Rectal smooth muscle tissue (tissue), 1 donor: ENCODE measurements around the gene LCE6A.

Experiments used
- H3K27ac ChIP-seq: one replicate; pipeline ENCODE4 v1.7.0; 2013; ENCODE audit warnings: low read depth, low read length, inconsistent platforms
- H3K27me3 ChIP-seq: one replicate; pipeline ENCODE4 v1.7.0; 2013; ENCODE audit warnings: low read length; ENCODE audit not compliant: control insufficient read depth, insufficient read depth
- H3K36me3 ChIP-seq: one replicate; pipeline ENCODE4 v1.7.0; 2013; ENCODE audit warnings: low read length; ENCODE audit not compliant: control insufficient read depth, insufficient read depth
- H3K4me1 ChIP-seq: one replicate; pipeline ENCODE4 v1.7.0; 2013; ENCODE audit warnings: low read length; ENCODE audit not compliant: control insufficient read depth, insufficient read depth
- H3K4me3 ChIP-seq: one replicate; pipeline ENCODE4 v1.7.0; 2013; ENCODE audit warnings: low read length
- H3K9ac ChIP-seq: one replicate; pipeline ENCODE4 v1.7.0; 2013; ENCODE audit warnings: low read length

LCE6A gene

DNA sequence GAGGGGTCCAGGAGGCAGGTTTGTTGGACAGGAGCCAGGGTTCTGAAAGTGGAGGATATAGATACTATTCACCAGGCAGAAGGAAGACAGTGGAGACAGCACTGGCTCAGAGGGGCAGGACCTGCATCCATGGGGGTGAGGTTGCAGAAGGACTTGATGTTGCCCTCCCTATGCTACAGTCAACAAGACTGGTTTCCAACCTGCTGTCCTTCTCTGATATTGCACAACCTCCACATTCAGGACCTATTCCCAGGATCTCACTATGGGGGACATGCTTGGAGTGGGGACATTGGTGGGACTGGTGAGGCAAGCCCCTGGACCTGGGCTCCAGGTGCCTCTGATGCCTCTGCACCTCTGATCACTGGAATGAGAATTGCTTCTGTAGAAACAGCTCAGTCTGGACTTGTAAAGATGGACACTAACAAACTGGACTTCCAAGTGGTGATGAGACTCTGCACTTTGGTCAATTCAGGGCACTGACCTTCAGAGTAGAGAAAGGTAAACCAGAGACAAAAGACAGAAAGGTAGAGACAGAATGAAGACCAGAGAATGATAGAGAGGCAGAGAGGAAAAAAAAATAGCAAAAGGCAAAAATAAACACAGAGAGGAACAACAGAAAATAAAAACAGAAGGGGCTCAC, 37.0 kb downstream of the LCE6A start:
- Histone ChIP-seq H3K9ac (no peak overlapping the region), H3K27me3 (no peaks in the 10 kb centered on the region), H3K4me3 (no peak overlapping the region), H3K4me1 (no peaks in the 10 kb centered on the region), H3K36me3 (no peaks in the 10 kb centered on the region), H3K27ac (no peak overlapping the region)

DNA sequence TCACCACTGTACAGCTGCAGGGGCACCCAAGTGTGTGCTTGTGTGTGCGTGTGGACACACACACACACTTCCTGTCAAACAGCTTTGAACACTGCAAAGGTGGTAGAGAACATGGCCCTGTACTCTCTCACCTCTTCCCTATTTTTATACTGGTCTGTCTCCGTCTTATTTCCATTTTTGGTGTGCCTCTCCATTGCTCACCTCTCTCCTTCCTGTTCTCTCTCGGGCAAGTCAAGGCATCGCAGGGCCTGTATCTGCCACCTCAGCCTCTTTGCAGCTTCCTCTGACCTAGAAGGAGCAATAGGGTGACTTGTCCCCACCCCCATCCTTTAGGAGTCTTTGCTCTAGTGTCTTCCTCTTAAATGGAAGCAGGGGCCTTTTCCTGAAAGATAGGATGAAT, 37.7 kb downstream of the LCE6A start:
- Histone ChIP-seq H3K4me1 (no peaks in the 10 kb centered on the region), H3K36me3 (no peaks in the 10 kb centered on the region), H3K27me3 (no peaks in the 10 kb centered on the region), H3K4me3 (no peak overlapping the region), H3K9ac (no peak overlapping the region), H3K27ac (no peak overlapping the region)

DNA sequence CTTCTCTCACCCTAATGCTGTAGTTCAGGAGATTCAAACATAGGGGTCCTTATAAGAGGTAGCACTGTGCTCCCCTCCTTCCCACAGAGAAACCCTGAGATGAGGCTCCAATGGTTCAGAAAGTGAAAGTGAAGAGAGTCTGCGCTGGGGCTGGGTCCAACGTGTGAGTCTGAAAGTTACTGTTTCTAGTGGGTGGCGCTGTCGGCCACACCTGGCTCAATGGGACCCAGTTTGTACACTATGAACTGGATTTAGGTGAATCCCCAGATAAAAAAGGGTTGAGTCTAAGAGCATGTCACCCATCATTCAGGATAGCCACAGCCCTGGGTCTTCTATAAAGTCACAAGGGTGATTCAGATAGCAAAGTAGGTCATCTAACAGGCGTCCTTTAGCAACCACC, 38.3 kb downstream of the LCE6A start:
- no peak overlapping the region for H3K4me3 ChIP-seq
- H3K36me3 ChIP-seq = no peaks in the 10 kb centered on the region
- H3K4me1 ChIP-seq = peaks cover under 1% of the 10 kb centered on the region
- no peak overlapping the region for H3K9ac ChIP-seq
- H3K27me3 ChIP-seq = no peaks in the 10 kb centered on the region
- H3K27ac ChIP-seq = no peak overlapping the region

DNA sequence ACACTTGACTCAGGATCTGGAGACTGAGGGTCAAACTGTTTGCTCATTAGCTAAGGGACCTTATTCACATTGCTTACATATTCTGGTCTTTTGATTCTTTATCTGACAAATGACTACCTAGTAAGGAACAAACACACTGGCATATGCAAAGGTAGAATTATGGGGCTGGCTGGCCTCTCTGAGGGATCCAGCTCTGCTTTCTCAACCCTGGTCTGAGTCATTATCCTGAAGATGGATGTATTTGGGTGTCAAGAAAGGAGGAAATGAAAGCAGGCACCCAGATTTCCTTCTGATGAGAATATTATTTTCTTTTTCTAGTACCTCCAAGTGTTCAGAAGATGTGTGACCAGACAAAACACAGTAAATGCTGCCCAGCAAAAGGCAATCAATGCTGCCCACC, 41.4 kb downstream of the LCE6A start:
- Histone ChIP-seq H3K27me3 (no peaks in the 10 kb centered on the region), H3K9ac (no peak overlapping the region), H3K4me1 (peaks cover 3% of the 10 kb centered on the region), H3K4me3 (no peak overlapping the region), H3K36me3 (no peaks in the 10 kb centered on the region), H3K27ac (no peak overlapping the region)

DNA sequence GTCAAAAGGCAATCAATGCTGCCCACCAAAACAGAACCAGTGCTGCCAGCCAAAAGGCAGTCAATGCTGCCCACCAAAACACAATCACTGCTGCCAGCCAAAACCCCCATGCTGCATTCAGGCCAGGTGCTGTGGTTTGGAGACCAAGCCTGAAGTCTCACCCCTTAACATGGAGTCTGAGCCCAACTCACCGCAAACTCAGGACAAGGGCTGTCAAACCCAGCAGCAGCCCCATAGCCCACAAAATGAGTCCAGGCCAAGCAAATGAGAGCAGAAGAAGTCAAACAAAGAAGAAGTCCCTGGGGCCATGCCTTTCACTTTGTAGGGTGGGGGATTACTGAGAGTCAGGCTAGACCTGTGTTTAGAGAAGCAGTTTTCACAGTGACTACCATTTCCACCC, 41.9 kb downstream of the LCE6A start:
- H3K4me1 ChIP-seq = peaks cover 3% of the 10 kb centered on the region
- H3K4me3 ChIP-seq = no peak overlapping the region
- no peak overlapping the region for H3K27ac ChIP-seq
- no peaks in the 10 kb centered on the region for H3K27me3 ChIP-seq
- no peaks in the 10 kb centered on the region for H3K36me3 ChIP-seq
- H3K9ac ChIP-seq = no peak overlapping the region

DNA sequence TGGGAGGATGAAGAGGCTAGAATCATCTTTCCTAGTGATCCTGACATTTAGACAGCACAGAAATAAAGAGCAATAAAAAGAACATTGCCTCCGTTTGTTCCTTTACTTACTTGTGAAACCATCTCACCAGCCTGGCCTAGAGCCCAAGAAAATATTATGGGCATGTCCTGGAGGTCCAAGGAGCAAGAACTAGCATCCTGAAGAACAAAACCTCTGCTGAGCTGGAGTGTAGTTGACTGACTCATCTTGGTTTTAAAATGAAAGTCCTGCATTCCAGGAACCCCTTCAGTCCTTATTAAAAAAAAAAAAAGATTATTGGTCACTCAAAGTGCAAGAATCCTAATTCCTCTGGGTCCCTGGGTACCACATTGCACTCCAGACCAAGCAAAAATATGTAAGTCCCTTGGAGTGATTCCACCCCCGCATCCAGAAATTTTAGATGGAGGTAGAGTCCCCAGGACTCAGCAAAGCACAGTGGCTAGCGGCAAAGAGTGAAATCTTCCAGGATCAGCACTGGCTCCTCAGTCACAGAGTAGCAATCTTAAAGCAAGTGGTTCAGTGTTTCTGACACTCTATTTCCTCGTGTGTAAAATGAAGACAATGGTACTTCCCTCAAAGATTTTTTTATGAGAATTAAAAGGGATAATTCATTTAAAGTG, 42.4 kb downstream of the LCE6A start:
- Histone ChIP-seq H3K9ac (no peak overlapping the region), H3K4me3 (no peak overlapping the region), H3K27ac (no peak overlapping the region), H3K4me1 (peaks cover 3% of the 10 kb centered on the region), H3K27me3 (no peaks in the 10 kb centered on the region), H3K36me3 (no peaks in the 10 kb centered on the region)

DNA sequence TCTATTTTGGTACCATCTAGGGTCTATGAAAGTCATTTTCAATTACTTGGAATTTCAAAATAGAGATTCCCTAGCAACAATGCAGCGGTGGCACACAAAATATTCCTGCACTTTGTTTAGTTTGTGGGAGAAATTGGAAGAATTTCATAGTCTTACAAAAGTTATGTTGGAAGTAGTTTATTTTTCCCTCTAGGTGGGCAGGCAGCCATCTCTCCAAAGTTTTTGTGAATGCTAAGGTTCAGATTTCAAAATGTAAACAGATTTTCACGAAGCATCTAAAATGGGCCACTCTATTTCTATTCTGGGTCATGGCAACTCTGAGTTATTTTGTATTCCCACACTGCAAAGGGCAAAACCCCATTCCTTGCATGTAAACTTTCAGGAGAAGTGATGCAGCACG, 43.4 kb downstream of the LCE6A start:
- Histone ChIP-seq H3K4me3 (no peak overlapping the region), H3K36me3 (no peaks in the 10 kb centered on the region), H3K9ac (no peak overlapping the region), H3K27ac (no peak overlapping the region), H3K27me3 (no peaks in the 10 kb centered on the region), H3K4me1 (peaks cover 3% of the 10 kb centered on the region)

DNA sequence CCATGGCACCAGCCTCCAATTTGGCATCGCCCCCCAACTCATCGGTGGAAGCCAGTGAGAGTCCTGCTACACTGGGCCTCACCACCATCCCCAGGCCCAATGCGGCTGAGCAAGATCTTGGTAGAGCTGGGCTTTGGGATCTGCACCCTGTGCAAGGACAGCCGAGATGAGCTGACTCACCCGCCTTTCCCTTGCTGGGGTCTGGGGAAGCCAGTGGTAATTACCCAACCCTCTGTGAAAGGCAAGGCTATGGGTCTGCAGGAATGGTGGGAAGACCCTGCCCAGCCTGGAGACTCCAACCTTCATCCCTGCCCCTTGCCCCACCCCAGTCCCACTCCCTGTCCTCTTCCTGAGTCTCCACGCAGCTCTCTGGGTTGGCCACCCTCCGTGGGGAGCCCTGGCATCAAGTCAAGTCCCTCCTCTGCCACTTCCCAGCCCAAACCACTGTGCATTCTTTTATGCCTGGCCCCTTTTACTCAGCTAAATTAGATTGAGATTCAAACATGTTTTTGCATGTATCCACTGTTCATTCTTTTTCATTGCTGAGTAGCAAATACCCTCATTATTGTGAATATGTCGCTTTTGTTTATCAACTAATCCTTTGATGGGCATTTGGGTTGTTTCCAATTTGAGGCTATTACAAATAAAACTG, 44.2 kb downstream of the LCE6A start:
- Histone ChIP-seq H3K4me1 (peaks cover 3% of the 10 kb centered on the region), H3K27ac (no peak overlapping the region), H3K36me3 (no peaks in the 10 kb centered on the region), H3K9ac (no peak overlapping the region), H3K4me3 (no peak overlapping the region), H3K27me3 (no peaks in the 10 kb centered on the region)

DNA sequence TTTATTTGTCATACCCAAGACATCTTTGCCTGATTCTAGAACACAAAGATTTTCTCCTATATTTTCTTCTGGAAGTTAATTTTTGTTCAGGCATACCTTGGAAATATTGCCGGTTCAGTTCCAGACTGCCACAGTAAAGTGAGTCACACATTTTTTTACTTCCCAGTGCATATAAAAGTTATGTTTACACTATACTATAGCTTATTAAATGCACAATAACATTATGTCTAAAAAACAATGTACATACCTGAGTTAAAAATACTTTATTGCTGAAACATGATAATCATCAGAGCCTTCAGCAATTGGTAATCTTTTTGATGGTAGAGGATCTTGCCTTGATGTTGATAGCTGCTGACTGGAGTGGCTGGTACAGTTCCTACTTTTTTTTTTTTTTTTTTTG, 45.5 kb downstream of the LCE6A start:
- Histone ChIP-seq H3K27me3 (no peaks in the 10 kb centered on the region), H3K27ac (no peak overlapping the region), H3K4me3 (no peak overlapping the region), H3K9ac (no peak overlapping the region), H3K36me3 (no peaks in the 10 kb centered on the region), H3K4me1 (peaks cover 3% of the 10 kb centered on the region)
